Measurements from ENCODE around the gene NXPE2. TPM values are rescaled to one million over a fixed set of nuclear protein-coding genes. Genes with fewer than 3 reads are reported as not detected.
A peak's percentile ranks its signal among the peaks of the same experiment; 100 is the strongest.

The NXPE2 gene
- total RNA-seq, 4 donors from 2014 or later, result 1.1 TPM; not detected in 3

GRCh38 chr11:114683007-114683406 lies 4.7 kb downstream of the NXPE2 start:
- WGBS, 2 donors, result 82 to 86% methylated on average over 1 of the region's 1 CpG
- Histone ChIP-seq H3K4me1 (no peaks in the 10 kb centered on the region), H3K27ac (no peak overlapping the region), H3K4me3 (no peak overlapping the region), H3K27me3 (no peaks in the 10 kb centered on the region), H3K9me3 (no peaks in the 10 kb centered on the region), H3K36me3 (no peaks in the 10 kb centered on the region)
- TF ChIP-seq POLR2A (IDR thresholded peaks at IDR 0.05) (no peak), CTCF (IDR thresholded peaks at IDR 0.05) (no peak)
- DNase-seq, result no peak
- intact Hi-C loops (cut with DNase I), result no loop called here

- Histone ChIP-seq H3K4me1 (no peaks in the 10 kb centered on the region), H3K27ac (no peak overlapping the region), H3K36me3 (no peaks in the 10 kb centered on the region), H3K27me3 (no peaks in the 10 kb centered on the region), H3K4me3 (no peak overlapping the region), H3K9me3 (no peaks in the 10 kb centered on the region)
- TF ChIP-seq CTCF (IDR thresholded peaks at IDR 0.05) (no peak), POLR2A (IDR thresholded peaks at IDR 0.05) (no peak)
- no peak for DNase-seq
- intact Hi-C loops (cut with DNase I), result no loop called here
These were observed 6.3 kb downstream of the NXPE2 start for GRCh38 chr11:114684636-114685035.

GRCh38 chr11:114685097-114685496 lies 6.8 kb downstream of the NXPE2 start:
- 74 to 81% methylated on average over 1 of the region's 1 CpG for WGBS, 2 donors
- Histone ChIP-seq H3K27me3 (no peaks in the 10 kb centered on the region), H3K4me3 (no peak overlapping the region), H3K4me1 (no peaks in the 10 kb centered on the region), H3K9me3 (no peaks in the 10 kb centered on the region), H3K27ac (no peak overlapping the region), H3K36me3 (no peaks in the 10 kb centered on the region)
- intact Hi-C loops (cut with DNase I), result no loop called here
- no peak for DNase-seq
- TF ChIP-seq POLR2A (IDR thresholded peaks at IDR 0.05) (no peak), CTCF (IDR thresholded peaks at IDR 0.05) (no peak)

- TF ChIP-seq POLR2A (IDR thresholded peaks at IDR 0.05) (no peak), CTCF (IDR thresholded peaks at IDR 0.05) (no peak)
- WGBS, 2 donors, result 33 to 39% methylated on average over 4 of the region's 4 CpGs
- Histone ChIP-seq H3K27me3 (no peaks in the 10 kb centered on the region), H3K4me3 (no peak overlapping the region), H3K27ac (peak overlapping the region in 1 of 4 donors; percentile 30), H3K9me3 (no peaks in the 10 kb centered on the region), H3K4me1 (peaks cover 0 to 4% (median 0%) of the 10 kb centered on the region in 3 donors), H3K36me3 (no peaks in the 10 kb centered on the region)
- intact Hi-C loops (cut with DNase I), result no loop called here
- DNase-seq, result no peak
These were observed 27.1 kb downstream of the NXPE2 start for GRCh38 chr11:114705280-114706024.

GRCh38 chr11:114709960-114710359 lies 31.6 kb downstream of the NXPE2 start:
- no peaks in the 10 kb centered on the region for H3K27me3 ChIP-seq
- 78 to 81% methylated on average over 1 of the region's 1 CpG for WGBS, 2 donors

More at GRCh38 chr11:114709960-114710359, 31.6 kb downstream of the NXPE2 start:
- DNase-seq, result no peak
- TF ChIP-seq POLR2A (IDR thresholded peaks at IDR 0.05) (no peak), CTCF (IDR thresholded peaks at IDR 0.05) (no peak)
- Histone ChIP-seq H3K27ac (no peak overlapping the region), H3K9me3 (no peaks in the 10 kb centered on the region), H3K4me1 (peaks cover 0 to 4% (median 0%) of the 10 kb centered on the region in 3 donors), H3K4me3 (no peak overlapping the region), H3K36me3 (no peaks in the 10 kb centered on the region)
- intact Hi-C loops (cut with DNase I), result no loop called here

All from esophagus squamous epithelium (tissue), 5 donors.